MV-4-11 (cell line): ENCODE measurements around the gene FAM204A.

ENCODE experiments used
- DNase-seq: peaks from one replicate; lab custom pipeline; 2025; lab: John Stamatoyannopoulos, UW

Gene FAM204A

DNA sequence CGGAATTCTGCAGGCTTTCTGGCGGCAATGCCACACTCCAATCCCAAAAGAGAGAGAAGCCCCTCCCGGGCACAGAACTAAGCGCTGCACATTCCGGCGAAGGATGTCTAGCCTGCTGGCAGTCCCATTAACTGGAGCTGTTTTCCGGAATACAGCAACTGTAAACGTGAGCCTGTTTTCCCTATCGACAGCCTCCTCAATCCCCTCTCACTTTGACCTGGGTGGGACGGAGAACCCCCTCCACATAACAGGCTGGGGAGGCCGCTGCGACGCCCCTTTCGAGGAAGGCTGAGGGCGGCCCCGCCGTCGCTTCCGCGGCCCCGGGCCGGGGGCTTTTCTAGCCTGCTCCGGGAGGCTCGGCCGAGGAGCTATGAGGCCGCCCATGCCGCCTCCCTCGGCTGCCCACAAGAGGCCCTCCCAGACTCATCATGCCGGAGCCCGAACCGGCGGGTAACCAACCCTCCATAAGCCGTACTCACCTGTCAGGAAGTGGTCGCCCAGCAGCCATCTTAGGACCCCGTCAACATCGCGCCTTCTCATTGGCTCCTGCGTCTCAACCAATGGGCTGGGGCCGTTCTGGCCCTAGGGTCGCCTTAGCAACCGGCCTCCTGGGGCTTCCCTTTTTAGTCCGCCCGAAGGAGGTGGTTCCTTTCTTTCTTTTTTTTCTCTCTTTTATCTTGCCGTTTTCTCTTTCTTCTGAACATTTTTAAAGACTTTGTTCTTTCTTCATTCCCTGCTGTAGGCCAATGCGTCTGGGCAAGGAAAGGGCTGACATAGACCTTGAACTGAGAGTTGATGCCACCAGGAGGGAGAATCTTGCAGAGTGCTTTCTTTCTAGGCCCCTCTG, at the start of gene FAM204A:
Gene FAM204A, minus strand, starts transcription at position 534 of the 847 bp plus-strand sequence. CDS start 5,909 bp downstream, outside the sequence.
- DNase-seq = peak; percentile 94

DNA sequence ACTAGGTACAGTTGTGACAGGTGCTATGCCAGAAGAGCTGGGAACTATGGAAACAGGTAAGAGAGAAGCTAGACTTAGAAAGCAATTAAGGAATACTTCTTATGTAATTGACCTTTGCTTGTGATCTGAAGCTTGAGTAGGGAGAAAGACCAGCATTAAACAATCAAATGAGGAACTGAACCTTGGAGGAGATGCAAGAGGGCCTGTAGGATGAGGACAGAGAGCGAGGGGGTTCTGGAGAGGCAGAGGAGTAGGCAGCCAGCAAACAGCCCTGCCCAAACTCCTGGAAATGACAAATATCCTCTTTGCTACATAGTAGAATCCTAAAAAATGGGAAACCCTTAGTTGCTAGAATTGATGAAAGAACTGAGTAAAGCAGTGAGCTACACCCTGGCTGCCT, 41.6 kb upstream of the FAM204A start:
- peak; percentile 77 for DNase-seq

DNA sequence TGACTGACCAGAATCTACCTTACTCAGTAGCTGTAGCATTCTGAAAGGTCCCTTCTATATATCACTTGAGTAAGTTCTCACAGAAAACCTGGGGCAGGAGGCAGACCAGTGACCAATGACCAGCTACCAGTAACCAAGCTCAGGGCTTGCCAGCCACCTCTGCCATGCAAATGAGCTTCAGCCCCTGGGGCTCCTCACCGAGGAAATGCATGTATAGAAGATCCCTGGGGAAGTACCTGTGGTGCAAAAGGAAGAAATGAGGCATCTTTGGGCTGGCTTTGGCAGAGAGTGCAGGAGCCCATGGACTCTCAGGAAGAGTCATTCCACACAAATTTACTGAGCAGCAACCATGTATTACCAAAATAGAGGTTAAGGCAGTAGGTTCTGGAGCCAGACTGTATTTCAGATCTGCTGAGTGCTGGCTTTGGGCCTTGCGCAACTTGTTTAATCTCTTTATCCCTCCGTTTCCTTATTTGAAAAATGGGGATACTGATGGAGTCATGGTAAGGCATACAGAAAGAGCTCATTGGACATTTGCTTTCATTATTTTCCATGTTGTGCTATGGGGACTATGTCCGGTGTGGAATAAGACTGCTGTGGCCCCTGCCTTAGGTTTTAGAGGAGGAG, 41.1 kb upstream of the FAM204A start:
- peak; percentile 33 for DNase-seq

DNA sequence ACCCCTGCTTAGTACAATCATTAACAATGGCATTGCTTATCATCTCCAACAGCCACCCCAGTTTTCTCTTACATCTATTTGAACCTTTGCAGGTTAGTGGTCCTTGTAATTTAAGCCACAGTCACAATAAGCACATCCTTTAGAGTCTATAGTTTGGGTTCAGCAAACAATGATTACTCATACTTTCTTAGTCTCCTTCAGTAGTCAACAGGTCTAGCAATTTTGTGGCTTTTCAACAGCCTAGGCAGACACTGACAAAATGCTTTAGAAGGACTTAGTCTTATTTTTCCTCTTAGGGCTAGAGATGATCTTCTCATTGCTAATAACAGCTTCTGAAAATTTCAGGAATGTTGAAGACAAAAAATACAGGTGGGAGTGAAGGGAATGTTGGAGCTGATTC, 32.3 kb upstream of the FAM204A start:
- DNase-seq = no peak

DNA sequence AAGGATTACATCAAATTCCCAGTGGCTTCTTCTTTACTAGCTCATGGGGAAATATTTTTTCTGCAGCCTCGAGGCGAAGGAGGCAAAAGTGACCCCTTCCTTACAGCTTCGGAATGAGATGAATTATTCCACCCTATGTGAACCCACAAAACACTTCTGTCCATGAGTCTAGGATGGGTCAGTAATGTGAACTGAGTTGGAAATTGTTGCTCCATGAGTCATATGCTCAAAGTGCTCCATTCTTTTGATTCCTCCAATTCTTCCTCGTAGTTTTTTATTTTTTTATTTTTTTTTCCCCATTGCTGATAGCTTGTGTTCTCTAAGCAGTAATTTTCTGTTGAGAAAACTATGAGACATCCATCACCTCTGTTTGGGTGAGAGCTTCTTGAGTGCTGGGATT, 31.7 kb upstream of the FAM204A start:
- no peak for DNase-seq

DNA sequence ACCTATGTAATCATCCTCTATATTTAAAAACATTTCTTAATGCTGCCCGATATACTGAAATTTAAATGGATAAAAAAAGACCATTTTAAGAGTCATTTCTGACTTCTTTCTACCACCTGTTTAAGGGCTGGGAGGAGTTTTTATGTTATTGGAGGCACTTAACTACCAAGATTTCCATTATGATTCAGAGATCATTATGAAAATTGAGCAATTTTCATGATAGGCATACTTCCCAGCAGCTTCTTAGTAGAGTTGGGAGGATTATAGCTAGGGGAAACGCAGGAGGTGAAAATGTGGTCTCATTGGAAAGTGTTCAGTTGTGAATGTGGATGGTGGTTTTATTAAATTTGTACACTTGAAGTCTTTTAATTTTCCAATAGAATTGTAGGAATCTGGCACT, 28.4 kb upstream of the FAM204A start:
- no peak for DNase-seq

DNA sequence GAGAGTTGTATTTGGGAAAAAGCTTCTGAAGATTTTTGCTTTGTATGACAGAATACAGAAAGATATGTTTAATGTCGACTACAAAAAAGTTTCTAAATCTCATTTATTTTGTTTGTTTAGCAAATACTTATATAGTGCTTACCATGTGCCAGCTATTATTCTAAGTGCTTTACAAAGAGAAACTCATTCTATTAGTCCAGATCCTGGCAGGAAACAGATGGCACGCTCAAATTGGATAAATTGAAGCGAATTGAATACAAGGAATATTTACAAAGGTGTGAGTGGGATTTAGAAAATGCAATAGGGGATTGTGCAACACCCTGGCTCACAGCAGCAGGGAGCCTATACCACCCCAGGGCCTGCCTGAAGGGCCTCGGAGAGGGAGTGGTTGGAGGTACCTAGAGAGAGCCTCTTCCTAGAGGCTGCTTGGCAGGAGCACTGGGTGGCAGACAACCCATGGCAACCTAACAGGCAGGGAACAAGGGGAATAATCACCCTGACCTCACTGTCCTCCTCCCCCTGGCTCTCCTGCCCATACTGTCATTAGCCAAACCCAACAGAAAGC, 27.6 kb upstream of the FAM204A start:
- no peak for DNase-seq

DNA sequence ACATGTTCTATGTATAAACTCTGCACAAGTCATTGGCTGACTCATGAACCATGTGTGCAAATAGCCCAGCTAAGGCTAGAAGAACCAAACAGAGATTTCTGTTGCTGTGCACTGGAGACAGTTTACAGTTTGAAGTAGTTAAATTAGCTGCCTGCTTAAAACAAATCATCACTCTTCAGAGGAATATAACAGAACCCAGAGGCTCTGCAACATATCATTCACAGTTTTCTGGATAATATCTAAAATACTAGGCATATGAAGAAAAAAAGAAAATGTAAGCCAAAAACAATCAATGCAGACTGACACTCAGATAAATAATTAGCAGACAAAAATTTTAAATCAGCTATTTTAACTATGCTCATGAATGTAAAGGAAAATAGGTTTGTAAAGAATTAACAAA, 23.6 kb upstream of the FAM204A start:
- no peak for DNase-seq

DNA sequence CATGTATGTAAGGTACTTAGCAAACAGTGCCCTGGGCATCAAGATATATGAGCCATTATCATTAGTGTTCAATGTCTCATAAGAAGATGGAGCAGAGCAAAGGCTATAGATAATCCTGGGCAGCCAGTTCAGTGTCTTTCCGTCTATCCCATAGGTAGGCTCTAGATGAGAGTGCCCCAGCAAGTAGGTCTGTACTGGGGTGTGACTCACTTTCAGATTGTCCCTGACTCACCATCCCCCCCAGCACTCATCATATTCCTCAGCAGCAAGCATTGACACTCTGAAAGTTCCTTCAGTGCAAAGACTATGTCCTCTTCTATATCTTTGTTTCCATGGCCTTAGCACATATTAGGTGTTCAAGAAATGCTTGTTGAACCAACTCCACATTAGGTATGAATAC, 20.0 kb upstream of the FAM204A start:
- DNase-seq = no peak

DNA sequence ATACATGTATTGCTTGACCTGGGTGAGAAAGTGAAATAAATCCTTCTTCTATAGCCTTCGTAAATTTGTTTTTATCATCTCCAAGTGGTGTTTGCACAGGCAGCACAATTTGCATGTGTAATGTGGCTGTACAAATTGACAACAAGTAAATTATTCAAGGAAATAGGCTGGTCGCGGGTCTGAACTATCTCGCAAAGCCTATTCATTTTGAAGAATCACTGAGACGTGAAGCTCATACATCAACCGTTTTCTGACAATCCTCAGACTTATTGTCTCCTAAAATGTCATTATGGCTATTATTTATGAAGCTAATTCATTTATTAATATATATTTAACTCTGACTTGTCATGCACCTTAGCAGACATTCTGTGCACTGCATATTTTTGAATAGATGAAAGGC, 16.2 kb upstream of the FAM204A start:
- DNase-seq = no peak

DNA sequence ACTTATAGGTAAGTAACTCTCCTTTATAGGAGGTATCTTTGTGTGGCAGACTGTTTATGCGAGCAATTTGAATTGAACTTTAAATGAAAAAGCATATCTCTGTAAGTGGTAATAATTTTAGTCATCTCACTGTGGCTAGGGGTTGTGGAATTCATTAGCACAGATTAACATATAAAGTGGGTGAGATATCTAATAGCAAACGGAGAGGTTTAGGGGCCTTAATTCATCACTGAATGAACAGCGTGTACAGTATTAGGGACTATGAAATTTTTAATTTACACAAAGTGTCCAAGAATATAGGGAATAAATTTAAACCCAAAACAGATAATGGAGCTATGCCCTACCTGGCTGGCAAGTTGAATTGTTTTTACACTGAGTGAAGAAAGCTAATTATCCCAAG, 15.7 kb upstream of the FAM204A start:
- no peak for DNase-seq

DNA sequence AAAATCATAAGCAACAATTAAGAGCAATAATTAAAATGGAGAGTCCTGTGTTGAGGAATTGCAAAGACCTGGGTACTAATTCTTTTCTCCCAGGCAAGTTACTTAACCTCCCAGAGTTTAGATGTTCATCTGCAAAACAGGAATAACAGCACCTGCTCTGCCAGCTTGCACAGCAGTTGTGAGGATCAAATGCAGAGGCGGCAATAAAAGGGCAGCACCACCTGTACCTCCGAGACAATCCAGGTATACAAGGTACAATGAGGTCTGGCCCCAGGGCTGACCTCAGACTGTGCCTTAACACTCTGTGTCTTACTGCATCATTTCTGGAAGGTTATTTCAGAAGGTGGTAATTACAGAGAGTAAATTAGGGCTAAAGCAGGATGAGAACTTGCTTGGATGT, 14.5 kb upstream of the FAM204A start:
- DNase-seq = no peak

DNA sequence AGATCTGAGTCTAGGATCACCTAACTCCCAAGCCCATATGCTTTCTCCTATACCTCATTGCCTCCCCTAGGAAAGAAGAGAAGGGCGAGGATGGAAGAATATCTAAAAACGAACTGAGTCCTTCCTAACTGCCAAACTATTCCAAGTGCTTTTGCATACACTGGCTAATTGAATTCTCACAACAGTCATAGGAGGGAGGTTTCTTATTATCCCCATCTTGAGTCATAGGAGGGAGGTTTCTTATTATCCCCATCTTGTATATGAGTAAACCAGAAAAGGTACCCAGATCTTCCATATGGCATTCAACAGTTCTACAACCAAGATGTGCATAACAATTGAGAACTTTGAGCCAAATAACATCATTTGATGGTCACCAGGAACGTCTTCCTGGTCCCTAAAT, 13.1 kb upstream of the FAM204A start:
- no peak for DNase-seq

DNA sequence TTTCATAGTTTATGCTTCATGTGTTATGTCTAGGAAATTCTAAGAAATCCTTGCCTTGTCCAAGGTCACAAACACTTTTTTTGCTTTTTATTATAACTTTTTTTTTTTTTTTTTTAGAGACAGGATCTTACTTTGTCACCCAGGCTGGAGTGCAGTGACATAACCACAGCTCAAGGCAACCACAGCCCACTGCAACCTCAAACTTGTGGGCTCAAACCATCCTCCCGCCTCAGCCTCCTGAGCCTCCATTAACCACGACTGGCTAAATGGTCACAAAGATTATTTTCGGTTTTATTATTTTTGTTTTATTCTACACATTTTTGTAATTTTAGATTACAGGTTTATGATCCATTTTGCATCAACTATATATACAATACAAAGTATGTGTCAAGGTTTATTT, 7.1 kb upstream of the FAM204A start:
- peak; percentile 4 for DNase-seq

DNA sequence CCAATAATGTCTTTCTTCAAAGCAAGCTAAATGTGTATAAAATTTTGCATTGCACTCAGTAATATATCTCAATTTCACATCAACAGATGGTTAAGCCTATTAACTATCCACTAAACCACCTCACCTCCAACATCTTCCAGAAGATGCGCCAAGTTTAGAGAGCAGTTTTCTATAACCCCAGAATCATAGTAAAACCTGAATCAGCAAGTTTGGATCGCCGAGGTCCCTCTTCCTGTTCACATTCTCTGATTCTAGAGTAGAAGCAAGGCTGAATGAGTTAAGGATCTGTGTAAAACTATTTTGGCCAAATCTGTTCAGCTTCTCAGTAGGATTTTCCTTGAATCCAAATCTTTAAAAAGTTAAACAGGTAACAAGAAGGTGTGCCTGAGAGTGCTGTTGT, 1.4 kb upstream of the FAM204A start:
- DNase-seq = no peak

DNA sequence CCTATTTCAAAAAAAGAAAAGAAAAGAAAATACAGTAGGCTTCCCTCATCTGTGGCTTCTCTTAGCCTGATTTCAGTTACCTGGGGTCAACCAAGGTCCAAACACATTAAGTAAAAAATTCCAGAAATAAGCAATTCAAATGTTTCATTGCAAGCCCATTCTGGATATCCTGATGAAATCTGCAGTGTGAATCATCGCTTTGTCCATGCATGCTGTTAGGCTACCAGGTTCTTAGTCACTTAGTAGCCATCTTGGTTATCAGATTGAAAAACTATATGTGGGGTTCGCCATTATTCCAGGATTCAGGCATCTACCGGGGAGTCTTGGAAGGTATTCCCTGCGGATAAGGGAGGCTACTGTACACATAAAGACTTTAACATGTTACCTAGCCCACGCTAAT, 991 bp upstream of the FAM204A start:
- no peak for DNase-seq

DNA sequence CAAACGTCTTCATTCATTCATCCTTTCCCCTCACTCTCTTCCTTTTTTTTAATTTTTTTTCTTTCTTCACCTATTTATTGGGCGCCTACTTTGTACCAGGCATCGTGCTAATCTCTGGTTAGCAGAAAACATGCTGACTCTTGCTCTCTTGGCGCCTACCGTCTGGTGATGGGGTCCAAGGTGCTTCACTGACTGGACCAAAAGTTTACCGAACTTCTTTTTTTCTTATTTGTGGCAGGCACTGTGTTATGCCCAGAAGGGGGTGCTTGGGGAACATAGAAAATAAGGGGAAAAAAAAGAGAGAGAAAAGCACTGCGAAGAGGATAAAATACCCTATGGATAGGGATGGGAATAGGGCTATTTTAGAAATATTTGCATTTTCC, 505 bp upstream of the FAM204A start:
- DNase-seq = peak; percentile 44

DNA sequence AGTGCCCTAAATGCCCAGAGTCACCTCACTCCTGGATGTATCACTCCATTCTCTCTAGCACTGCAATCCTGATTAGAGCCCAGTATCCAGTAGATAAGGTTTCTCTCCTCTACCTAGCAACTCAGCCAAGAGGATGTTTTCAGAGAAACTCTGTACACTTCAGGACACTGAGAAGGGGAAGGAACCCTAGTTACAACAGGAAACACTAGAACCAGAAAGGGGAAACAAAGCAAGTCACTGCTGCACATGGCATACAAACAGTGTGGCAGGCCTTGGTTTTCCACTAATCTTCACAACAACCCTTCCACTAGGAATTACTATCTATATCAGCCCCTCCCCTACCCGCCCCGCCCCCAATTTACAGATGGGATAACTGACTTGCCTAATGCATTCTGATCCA, 1.6 kb downstream of the FAM204A start:
- peak; percentile 67 for DNase-seq

DNA sequence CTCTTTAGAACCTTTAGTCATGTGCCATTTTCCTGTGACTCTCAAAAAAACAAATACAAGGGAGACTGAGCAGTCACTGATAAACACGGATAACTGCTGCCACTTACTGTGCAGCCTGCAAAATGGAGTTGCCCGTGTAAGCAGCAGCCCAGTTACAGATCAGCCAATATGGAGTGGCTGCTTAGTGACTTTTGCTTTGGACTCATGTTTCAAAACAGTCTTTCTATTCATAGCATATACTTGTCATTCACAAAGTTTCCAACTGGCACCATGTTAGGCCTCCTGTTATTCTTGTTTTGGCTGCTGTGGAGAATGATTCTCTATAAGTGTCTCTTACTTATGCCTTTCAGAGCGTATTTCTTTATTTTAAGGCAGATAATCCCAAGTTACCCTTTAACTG, 3.0 kb downstream of the FAM204A start:
- DNase-seq = no peak

DNA sequence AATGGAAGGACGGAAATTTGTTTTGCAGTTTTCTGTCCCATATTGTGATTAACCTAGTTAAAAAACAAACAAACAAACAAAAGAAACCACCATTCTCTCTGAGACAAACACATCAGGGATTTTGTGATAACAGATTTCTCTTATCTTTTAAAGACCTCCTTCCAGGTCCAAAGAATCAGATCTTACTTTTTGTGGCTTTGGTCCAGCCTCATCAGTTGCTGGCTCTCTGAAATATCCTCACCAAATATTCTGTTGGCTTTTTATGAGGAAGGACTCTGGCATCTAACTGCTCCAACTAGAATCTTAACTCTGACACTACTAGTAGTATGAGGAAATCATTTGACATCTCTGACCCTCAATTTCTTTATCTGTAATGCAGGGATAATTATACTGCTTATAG, 4.8 kb downstream of the FAM204A start:
- no peak for DNase-seq

DNA sequence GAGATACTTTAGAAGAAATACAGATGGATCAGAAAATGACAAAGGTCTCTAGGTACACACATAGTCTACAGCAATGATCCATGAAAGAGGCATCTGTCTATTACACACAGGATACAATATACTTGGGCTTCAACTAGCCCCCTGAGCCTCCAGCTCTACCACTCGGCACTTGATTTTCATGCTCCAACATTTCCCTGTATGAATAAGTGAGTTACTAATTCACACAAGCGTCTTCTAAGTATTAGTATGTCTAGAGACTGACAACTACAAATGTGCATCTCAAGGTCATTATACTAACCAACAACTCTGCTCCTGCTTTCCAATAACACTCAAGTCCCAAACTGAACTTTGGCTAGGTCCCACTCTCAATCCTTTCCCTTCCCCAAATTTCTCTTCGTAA, 8.3 kb downstream of the FAM204A start:
- DNase-seq = no peak

DNA sequence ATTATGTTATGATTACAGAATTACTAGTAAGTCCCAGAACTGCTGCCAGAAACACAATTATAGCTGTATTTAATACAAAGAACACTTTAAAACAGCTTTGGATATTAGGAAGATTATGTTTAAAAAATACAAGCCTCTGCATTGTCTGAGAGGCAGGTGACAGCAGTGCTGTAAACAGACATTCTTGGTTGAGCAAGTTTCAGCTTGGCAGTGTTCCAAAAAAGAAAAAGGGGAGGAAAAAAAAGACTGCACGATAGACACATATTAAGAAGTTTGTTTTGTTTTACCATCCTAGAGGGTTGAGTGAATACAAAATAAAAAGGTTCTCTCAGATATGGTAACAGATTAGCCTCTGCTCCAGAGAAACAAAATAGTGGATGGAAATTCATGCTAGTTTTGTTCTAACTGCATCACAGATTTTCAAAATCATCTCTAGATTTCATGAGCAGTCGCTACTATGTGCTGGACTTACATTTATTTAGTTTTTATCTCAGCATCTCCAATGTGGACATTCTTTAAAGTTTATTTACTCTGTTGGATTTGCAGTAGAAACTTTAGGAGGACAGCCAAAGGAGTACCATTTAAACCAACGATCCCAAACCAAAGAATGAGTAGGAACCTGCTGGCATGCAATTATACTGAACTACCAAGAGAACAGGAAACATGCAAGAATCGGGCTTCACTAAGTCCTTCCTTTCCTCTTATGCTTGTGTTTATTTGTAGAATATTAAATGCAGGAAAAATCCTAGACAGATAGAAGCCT, 9.0 kb downstream of the FAM204A start:
- peak; percentile 2 for DNase-seq

DNA sequence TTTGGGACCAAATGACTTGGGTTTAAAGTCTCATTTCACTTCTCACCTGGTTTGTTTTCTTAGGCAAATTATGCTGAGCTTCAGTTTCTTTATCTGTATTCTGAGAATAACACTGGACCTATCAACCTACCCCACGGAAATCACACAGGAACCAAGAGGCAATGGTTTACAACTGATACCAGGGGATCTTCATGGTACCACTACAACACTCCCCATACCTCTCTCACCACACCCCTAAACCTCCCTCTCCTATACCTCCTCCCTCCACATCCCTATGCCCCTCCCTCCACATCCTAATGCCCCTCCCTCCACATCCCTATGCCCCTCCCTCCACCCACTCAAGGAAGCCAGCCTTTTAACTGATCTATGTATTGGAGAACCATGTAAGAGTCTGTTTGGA, 9.9 kb downstream of the FAM204A start:
- DNase-seq = no peak
